HG03442 (cell line): Measurements from ENCODE around the gene GIGYF2.
"Not testable (repeated sequence)": the region's sequence is repeated elsewhere in the genome, so short reads cannot be mapped to it uniquely, and the experiment has no call there.

Experiments
- ATAC-seq: cut with Tn5 transposase; IDR thresholded peaks from one replicate; pipeline ENCODE4 v1.9.1; 2021; ENCODE audit warnings: mild to moderate bottlenecking, moderate library complexity; ENCODE audit not compliant: unreplicated experiment

Gene GIGYF2

GRCh38 chr2:232800166-232800565 is 103.0 kb downstream of the GIGYF2 start:
- no peak for ATAC-seq

GRCh38 chr2:232802091-232802490 is 105.0 kb downstream of the GIGYF2 start:
- no peak for ATAC-seq

GRCh38 chr2:232809349-232810124 is 112.4 kb downstream of the GIGYF2 start:
- ATAC-seq: no peak

- no peak for ATAC-seq
Measured at GRCh38 chr2:232810444-232810843, 113.3 kb downstream of the GIGYF2 start.

DNA sequence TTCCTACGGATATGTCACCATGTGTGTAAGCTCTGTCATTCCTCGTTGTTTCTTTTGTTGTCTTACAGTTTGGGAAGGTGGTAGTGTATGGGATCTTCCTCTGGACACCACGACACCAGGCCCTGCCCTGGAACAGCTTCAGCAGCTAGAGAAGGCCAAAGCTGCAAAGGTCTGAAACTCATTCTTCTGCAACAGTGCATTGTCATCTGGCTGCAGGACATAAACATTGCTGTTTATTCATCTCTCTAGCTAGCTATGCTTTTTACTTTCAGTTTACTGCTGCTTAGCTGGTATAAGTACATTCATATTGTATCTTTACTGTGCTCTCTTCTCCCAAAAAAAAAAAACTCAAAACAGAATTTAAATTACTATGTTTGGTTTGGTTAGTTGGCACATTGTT is 118.4 kb downstream of the GIGYF2 start:
- ATAC-seq: no peak

DNA sequence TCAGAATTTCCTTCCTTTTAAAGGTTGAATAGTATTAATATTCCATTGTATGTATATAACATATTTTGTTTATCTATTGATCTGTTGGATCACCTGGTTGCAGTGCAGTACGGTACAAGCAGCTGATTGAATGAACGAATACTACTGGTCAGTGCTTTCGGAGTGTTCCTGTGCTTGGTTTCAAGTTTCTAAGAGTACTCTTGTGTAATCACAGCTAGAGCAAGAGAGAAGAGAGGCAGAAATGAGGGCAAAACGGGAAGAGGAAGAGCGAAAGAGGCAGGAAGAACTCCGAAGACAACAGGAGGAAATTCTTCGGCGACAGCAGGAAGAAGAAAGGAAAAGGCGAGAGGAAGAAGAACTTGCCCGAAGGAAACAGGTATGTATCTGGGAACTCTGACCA is 119.5 kb downstream of the GIGYF2 start:
- ATAC-seq: no peak

GRCh38 chr2:232817756-232818155 is 120.6 kb downstream of the GIGYF2 start:
- no peak for ATAC-seq

DNA sequence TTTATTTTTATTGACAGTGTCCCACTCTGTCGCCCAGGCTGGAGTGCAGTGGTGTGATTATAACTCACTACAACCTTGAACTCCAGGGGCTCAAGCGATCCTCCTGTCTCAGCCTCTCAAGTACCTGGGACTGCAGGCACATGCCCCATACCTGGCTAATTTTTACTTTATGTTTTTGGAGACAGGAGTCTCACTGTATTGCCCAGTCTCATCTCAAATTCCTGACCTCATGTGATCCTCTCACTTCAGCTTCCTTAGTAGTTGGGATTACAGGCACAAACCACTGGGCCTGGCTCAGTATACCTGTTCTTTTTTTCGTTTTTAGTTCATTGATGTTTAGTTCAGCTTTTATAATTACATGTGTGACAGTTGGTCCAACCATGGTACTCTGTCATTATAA is 132.9 kb downstream of the GIGYF2 start:
- no peak for ATAC-seq

DNA sequence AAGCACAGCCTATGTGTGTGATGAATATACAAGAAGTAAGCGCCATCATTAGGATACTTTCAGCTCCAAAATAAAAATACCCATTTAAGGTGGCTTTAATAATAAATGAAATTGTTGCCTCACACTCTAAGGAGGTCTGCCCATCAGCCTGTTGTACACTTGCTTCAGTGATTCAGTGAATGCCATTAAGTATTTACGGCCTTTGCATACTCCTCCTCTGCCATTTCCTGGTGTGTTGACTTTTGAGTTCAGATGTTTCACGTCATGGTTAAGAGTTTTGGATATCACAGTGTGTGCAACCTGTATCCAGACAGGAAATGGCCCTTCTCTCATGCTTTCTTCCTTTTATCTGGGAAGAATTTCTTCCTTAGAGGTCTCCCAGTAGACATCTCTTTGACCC is 134.4 kb downstream of the GIGYF2 start:
- no peak for ATAC-seq

GRCh38 chr2:232833830-232834229 is 136.7 kb downstream of the GIGYF2 start:
- no peak for ATAC-seq

DNA sequence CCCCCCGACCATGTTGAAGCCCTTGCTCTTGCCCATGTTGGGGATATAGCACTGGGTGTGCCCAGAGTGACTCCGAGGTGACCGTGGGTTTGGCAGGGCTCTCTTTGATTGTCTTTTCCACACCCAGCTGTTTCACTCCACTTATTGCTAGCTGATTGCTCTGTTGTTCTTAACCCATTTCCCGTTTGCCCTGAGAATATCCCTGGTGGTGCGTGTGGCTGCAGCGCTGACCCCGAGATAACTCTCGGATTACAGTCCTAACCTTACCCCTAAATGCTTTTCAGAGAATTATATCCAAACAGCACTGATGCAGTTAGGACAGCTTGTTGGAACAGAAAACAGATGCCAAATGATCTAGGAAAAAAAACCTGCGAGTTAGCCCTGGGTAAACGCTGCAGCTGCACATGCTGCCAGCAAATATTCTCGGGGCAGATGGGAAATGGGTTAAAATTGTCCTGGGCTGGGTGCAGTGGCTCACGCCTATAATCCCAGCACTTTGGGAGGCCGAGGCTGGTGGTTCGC is 138.6 kb downstream of the GIGYF2 start:
- ATAC-seq: no peak

GRCh38 chr2:232836934-232837333 is 139.8 kb downstream of the GIGYF2 start:
- no peak for ATAC-seq

GRCh38 chr2:232838406-232838874 is 141.3 kb downstream of the GIGYF2 start:
- ATAC-seq: peak; percentile 49

DNA sequence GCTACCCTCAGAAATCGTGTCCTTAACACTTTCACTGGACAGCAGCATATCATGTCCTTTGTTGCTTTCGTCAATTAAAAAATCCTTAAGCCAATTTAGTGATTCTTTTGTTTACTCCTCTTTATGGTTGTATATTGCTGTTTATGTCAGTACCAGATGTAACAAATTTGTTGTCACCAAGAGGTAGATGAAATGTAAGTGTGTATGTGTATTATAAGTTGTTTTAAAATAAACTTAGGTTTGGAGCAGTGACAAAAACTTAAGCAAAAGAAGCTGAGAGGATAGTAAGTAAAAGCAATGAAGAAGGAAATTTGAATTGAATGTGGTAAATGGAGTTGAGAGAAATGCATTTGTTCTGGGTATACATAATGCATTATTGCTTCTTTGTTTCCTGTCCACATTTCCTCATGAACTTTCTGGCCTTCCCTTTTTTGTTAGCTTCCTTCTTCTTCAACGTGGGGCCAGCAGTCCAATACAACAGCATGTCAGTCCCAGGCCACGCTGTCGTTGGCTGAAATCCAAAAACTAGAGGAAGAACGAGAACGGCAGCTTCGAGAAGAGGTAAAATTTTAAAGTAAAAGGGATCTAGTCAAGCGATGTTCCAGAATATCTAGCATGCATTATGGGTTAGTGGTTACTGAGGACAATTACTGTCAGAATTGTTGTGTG is 142.4 kb downstream of the GIGYF2 start:
- ATAC-seq: no peak

DNA sequence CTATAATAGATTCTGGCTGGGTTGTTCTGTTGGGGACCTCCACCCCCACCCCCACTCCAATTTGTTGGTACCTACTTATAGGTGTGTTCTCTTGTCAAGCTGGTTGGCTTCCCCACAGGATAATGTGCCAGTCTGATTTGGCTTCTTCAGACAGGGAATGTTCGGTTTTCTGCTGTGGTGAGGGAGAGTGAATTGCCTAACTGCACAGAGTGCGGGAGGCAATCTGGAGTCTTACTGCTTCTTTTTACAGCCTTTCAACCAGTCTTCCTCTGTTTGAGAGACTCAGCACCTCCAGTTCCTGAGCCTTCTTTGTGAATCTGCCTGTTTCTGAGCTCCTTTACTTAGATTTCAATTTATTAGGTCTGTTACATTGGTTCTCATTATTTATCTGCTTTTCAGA is 145.6 kb downstream of the GIGYF2 start:
- ATAC-seq: no peak

DNA sequence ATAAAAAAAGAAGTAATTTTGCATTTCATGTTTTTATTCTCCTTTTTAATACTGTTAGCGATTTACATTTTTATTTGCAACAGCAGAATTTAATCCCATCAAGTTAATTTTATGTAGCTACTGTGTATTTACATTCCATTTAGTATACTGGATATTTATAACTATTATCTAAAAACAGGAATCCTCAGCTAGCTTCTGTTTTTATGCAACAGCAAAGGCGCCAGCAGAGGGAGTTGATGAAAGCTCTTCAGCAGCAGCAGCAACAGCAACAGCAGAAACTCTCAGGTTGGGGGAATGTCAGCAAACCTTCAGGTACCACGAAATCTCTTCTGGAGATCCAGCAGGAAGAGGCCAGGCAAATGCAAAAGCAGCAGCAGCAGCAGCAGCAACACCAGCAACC is 146.7 kb downstream of the GIGYF2 start:
- ATAC-seq: no peak

DNA sequence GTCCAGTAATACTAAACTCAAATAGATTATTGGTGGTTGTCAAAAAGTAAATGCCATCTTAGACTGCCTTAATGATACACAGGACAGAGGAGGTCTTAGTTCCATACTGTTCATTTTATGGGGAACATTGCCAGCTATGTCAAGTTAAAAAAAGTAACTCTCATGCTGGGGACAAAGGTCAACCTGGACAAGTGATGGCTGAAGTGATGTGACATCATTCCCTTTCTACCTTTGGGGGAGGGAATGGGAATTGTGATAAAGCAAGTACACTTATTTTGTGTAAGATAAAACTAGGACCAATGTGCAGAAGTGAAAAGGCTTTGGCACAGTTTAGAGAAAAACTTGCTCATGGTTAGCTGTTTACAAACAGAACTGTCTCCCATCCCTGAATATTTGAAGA is 148.9 kb downstream of the GIGYF2 start:
- no peak for ATAC-seq

DNA sequence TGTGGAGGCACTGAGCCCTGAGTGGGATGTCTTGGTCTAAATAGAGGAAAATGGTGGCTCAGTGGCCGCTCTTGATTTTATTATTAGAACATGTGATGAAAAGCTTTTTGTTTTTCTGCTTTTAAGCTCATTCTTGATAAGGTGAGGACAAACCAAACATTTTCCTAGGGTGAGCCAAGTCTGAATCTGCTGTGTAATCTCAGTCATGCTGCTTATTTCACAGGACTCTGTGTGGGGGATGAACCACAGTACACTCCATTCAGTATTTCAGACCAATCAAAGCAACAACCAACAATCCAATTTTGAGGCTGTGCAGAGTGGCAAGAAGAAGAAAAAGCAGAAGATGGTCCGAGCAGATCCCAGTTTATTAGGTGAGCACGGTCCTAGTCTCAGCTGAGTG is 152.9 kb downstream of the GIGYF2 start:
- no peak for ATAC-seq

GRCh38 chr2:232852081-232852480 is 154.9 kb downstream of the GIGYF2 start:
- ATAC-seq: not testable (repeated sequence)

GRCh38 chr2:232852676-232853075 is 155.5 kb downstream of the GIGYF2 start:
- ATAC-seq: no peak

DNA sequence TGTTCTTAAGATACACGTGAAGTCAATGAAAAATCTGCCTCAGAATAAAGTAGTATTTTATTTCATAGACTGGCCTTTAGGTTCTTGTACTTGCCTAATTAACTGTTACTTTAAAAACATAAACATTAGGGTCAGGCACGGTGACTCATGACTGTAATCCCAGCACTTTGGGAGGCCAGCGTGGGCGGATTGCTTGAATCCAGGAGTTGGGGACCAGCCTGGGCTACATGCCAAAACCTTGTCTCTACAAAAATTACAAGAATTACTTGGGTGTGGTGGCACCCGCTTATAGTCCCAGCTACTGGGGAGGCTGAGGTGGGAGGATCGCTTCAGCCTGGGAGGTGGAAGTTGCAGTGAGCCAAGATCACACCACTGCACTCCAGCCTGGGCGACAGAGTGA is 157.0 kb downstream of the GIGYF2 start:
- ATAC-seq: no peak

DNA sequence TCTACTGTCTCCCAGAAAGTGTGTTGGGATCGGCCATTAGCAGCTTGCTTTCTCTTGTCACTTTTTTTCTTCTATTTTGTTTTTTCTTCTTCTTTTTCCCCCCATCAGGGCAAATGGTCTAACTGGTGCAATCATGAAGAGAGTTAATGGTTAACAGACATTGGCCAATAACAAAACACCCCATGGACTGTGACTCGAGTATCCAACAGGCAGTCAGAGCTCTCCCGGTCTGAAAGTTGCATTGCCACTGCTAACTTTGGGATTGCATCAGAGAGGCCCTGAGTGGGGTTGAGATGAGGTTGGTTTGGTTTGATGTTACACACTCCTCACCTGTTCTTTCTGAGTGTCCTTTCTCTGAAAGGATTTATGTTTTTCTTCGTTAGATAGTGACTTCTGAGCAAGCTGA is 160.0 kb downstream of the GIGYF2 start:
- ATAC-seq: no peak
